Natural killer cell (primary cell): ENCODE results near the gene NOS1AP. TPM values are rescaled to one million over a fixed set of nuclear protein-coding genes. Genes with fewer than 3 reads are reported as not detected.

ENCODE experiments used
- ATAC-seq, 3 donors: fragments of 150-1000 bp in 2 of 3; fragments of 200-7000 bp in 1 of 3; cut with Tn5 transposase; 1 replicate in 1 of 3; 2 replicates in 2 of 3; pipeline ENCODE4 v1.10.0; 2021; ENCODE audit warnings: mild to moderate bottlenecking in 2 of 3, moderate library complexity in 2 of 3
- DNase-seq, 2 donors: peaks; one replicate each; pipeline versions ENCODE4 v3.0.0 to v3.0.0-alpha.2; 2013 to 2021; ENCODE audit warnings: mixed read lengths in 1 of 2
- H3K27ac ChIP-seq: one replicate; pipeline ENCODE4 v1.5.1; 2013; ENCODE audit warnings: mild to moderate bottlenecking, low read length
- H3K27me3 ChIP-seq: one replicate; pipeline ENCODE4 v1.6.1; 2013; ENCODE audit warnings: low read length; ENCODE audit not compliant: control insufficient read depth, insufficient read depth
- H3K36me3 ChIP-seq: one replicate; pipeline ENCODE4 v1.6.1; 2013; ENCODE audit warnings: low read length; ENCODE audit not compliant: control insufficient read depth, insufficient read depth
- H3K4me1 ChIP-seq: one replicate; pipeline ENCODE4 v1.6.1; 2013; ENCODE audit warnings: low read length; ENCODE audit not compliant: control insufficient read depth, insufficient read depth
- H3K4me3 ChIP-seq: one replicate; pipeline ENCODE4 v1.5.1; 2013; ENCODE audit warnings: low read length
- H3K9me3 ChIP-seq: one replicate; pipeline ENCODE4 v1.6.1; 2013; ENCODE audit warnings: low read length; ENCODE audit not compliant: control insufficient read depth, insufficient read depth
- H3K27ac Mint-ChIP-seq, 2 donors: one replicate each; pipeline ENCODE4 v1.8.0; 2022; ENCODE audit warnings: mild to moderate bottlenecking in 2 of 2, mixed read lengths in 2 of 2, moderate library complexity in 1 of 2
- H3K27me3 Mint-ChIP-seq, 2 donors: one replicate each; pipeline ENCODE4 v1.8.0; 2022; ENCODE audit warnings: low read depth in 2 of 2, mixed read lengths in 2 of 2
- H3K36me3 Mint-ChIP-seq: one replicate; pipeline ENCODE4 v1.8.0; 2022; ENCODE audit warnings: mixed read lengths
- H3K4me1 Mint-ChIP-seq, 2 donors: one replicate each; pipeline ENCODE4 v1.8.0; 2022; ENCODE audit warnings: mixed read lengths in 2 of 2
- H3K4me3 Mint-ChIP-seq: one replicate; pipeline ENCODE4 v1.8.0; 2022; ENCODE audit warnings: mild to moderate bottlenecking, moderate library complexity, mixed read lengths
- H3K9me3 Mint-ChIP-seq, 2 donors: one replicate each; pipeline ENCODE4 v1.8.0; 2022; ENCODE audit warnings: mixed read lengths in 2 of 2
- CTCF ChIP-seq: fragments of 200-600 bp; IDR thresholded peaks from one replicate; pipeline ENCODE4 v1.8.0; 2022; ENCODE audit warnings: antibody characterized with exemption
- WGBS: methylation state at CpG from one replicate; pipeline ENCODE4 v1.1.7; 2013; ENCODE audit warnings: missing lambda C conversion rate; ENCODE audit not compliant: insufficient coverage; 5-methylcytosine and 5-hydroxymethylcytosine counted together
- intact Hi-C: fragments of 100-400 bp; cut with micrococcal nuclease; formaldehyde crosslinking; loops from one replicate; pipeline ENCODE4 v1.14.2; 2022
- total RNA-seq, 4 donors: library from RNA; stranded (reverse); fragments of 120-200 nt in 1 of 4; gene quantifications; one replicate each; pipeline versions ENCODE4 v1.2.3 to v1.2.4, GENCODE V29; 2013 to 2022

NOS1AP gene
- total RNA-seq, 3 donors from 2014 or later (not counting 1 experiment from before 2014, with no cell fraction given), result 0.09 to 0.20 TPM; not detected in 1

- Histone ChIP-seq H3K36me3 (no peaks in the 10 kb centered on the region), H3K27ac (no peak overlapping the region), H3K4me3 (no peak overlapping the region), H3K4me1 (no peaks in the 10 kb centered on the region), H3K27me3 (no peaks in the 10 kb centered on the region), H3K9me3 (no peaks in the 10 kb centered on the region)
- no peak for DNase-seq
- H3K36me3 Mint-ChIP-seq, result no peaks in the 10 kb centered on the region
- intact Hi-C loops, result no loop called here
- no peak for TF ChIP-seq CTCF
- H3K27me3 Mint-ChIP-seq, result peaks cover 12 to 17% of the 10 kb centered on the region in 2 donors
- H3K27ac Mint-ChIP-seq, result no peak overlapping the region
- H3K4me1 Mint-ChIP-seq, result peaks cover 0 to 5% of the 10 kb centered on the region in 2 donors
- no peak for ATAC-seq
- H3K4me3 Mint-ChIP-seq, result no peak overlapping the region
- no peaks in the 10 kb centered on the region for H3K9me3 Mint-ChIP-seq
Measured at GRCh38 chr1:162333991-162334390, 264.5 kb downstream of the NOS1AP start.

GRCh38 chr1:162335126-162335525 lies 265.6 kb downstream of the NOS1AP start:
- H3K9me3 Mint-ChIP-seq, result no peaks in the 10 kb centered on the region

GRCh38 chr1:162336621-162337285 lies 267.3 kb downstream of the NOS1AP start:
- H3K27ac ChIP-seq, result no peak overlapping the region
- intact Hi-C loops, result no loop called here

More at GRCh38 chr1:162335126-162335525, 265.6 kb downstream of the NOS1AP start:
- TF ChIP-seq CTCF, result no peak
- Histone ChIP-seq H3K36me3 (no peaks in the 10 kb centered on the region), H3K4me1 (no peaks in the 10 kb centered on the region), H3K27me3 (no peaks in the 10 kb centered on the region), H3K4me3 (no peak overlapping the region), H3K9me3 (no peaks in the 10 kb centered on the region), H3K27ac (no peak overlapping the region)
- H3K27ac Mint-ChIP-seq, result no peak overlapping the region
- no peaks in the 10 kb centered on the region for H3K36me3 Mint-ChIP-seq
- WGBS, result 85% methylated on average over 5 of the region's 5 CpGs
- peaks cover 0 to 5% of the 10 kb centered on the region in 2 donors for H3K4me1 Mint-ChIP-seq
- DNase-seq (no peak), ATAC-seq (no peak)
- intact Hi-C loops, result no loop called here
- no peak overlapping the region for H3K4me3 Mint-ChIP-seq
- peaks cover 9 to 17% of the 10 kb centered on the region in 2 donors for H3K27me3 Mint-ChIP-seq

More at GRCh38 chr1:162336621-162337285, 267.3 kb downstream of the NOS1AP start:
- Histone ChIP-seq H3K27me3 (no peaks in the 10 kb centered on the region), H3K4me1 (no peaks in the 10 kb centered on the region), H3K9me3 (no peaks in the 10 kb centered on the region), H3K4me3 (no peak overlapping the region), H3K36me3 (no peaks in the 10 kb centered on the region)
- Mint-ChIP-seq H3K4me1 (peaks cover 0 to 5% of the 10 kb centered on the region in 2 donors), H3K27ac (no peak overlapping the region), H3K27me3 (peaks cover 3 to 17% of the 10 kb centered on the region in 2 donors), H3K36me3 (no peaks in the 10 kb centered on the region), H3K4me3 (no peak overlapping the region), H3K9me3 (no peaks in the 10 kb centered on the region)
- no peak for TF ChIP-seq CTCF
- ATAC-seq (no peak), DNase-seq (no peak)
- 83% methylated on average over 5 of the region's 7 CpGs for WGBS
